HS-5 (cell line): ENCODE results near the gene SPATA21.
A peak's percentile ranks its signal among the peaks of the same experiment; 100 is the strongest.

Experiments
- DNase-seq: peaks from one replicate; pipeline ENCODE4 v3.0.0-alpha.2; 2012; ENCODE audit warnings: low read depth

SPATA21 gene

GRCh38 chr1:16421201-16421600, 16.0 kb downstream of the SPATA21 start:
- no peak for DNase-seq

- no peak for DNase-seq
These were observed 16.7 kb downstream of the SPATA21 start for GRCh38 chr1:16420424-16421118.

- DNase-seq = no peak
These were observed 18.3 kb downstream of the SPATA21 start for GRCh38 chr1:16418823-16419425.

GRCh38 chr1:16413191-16413590, 24.0 kb downstream of the SPATA21 start:
- no peak for DNase-seq

- no peak for DNase-seq
These were observed 26.4 kb downstream of the SPATA21 start for GRCh38 chr1:16410803-16411202.

- no peak for DNase-seq
These were observed 27.6 kb downstream of the SPATA21 start for GRCh38 chr1:16409536-16410152.

GRCh38 chr1:16406868-16407267, 30.4 kb downstream of the SPATA21 start:
- DNase-seq = no peak

- DNase-seq = no peak
These were observed 31.8 kb downstream of the SPATA21 start for GRCh38 chr1:16405441-16405840.

GRCh38 chr1:16402742-16403141, 34.5 kb downstream of the SPATA21 start:
- DNase-seq = no peak

GRCh38 chr1:16398371-16398953, 38.8 kb downstream of the SPATA21 start:
- no peak for DNase-seq

GRCh38 chr1:16397120-16397519, 40.1 kb downstream of the SPATA21 start:
- DNase-seq = no peak

GRCh38 chr1:16396591-16396990, 40.6 kb downstream of the SPATA21 start:
- DNase-seq = peak; percentile 41

- DNase-seq = no peak
These were observed 42.2 kb downstream of the SPATA21 start for GRCh38 chr1:16394977-16395376.

- DNase-seq = no peak
These were observed 43.4 kb downstream of the SPATA21 start for GRCh38 chr1:16393570-16394521.

GRCh38 chr1:16392740-16393569, 44.3 kb downstream of the SPATA21 start:
- DNase-seq = no peak

GRCh38 chr1:16391411-16391810, 45.8 kb downstream of the SPATA21 start:
- DNase-seq = no peak

- DNase-seq = no peak
These were observed 49.7 kb downstream of the SPATA21 start for GRCh38 chr1:16387201-16388188.

- peak; percentile 63 for DNase-seq
These were observed 50.6 kb downstream of the SPATA21 start for GRCh38 chr1:16386454-16387113.
